Fibroblast of mammary gland (primary cell): ENCODE data around the gene SLCO2A1.

Source experiments
- DNase-seq: peaks from one replicate; pipeline ENCODE4 v3.0.0-alpha.2; 2010; ENCODE audit warnings: low read depth
- H3K4me3 ChIP-seq: 2 replicates; pipeline ENCODE4 v1.5.1; 2011; ENCODE audit warnings: low read depth, mild to moderate bottlenecking, low read length, moderate library complexity; ENCODE audit not compliant: control insufficient read depth
- CTCF ChIP-seq: conservative IDR thresholded peaks from 2 replicates; pipeline ENCODE4 v1.5.1; 2011; ENCODE audit warnings: low read depth, low read length, inconsistent platforms; ENCODE audit not compliant: control insufficient read depth, insufficient read depth

The SLCO2A1 gene

GRCh38 chr3:134040066-134040465 is 10.3 kb upstream of the SLCO2A1 start:
- DNase-seq: no peak
- H3K4me3 ChIP-seq: no peak overlapping the region
- TF ChIP-seq CTCF: no peak

- no peak for DNase-seq
- H3K4me3 ChIP-seq: no peak overlapping the region
- TF ChIP-seq CTCF: peak; percentile 29
Observed at GRCh38 chr3:134039161-134039862, 9.6 kb upstream of the SLCO2A1 start.

GRCh38 chr3:134038716-134039115 is 9.0 kb upstream of the SLCO2A1 start:
- no peak for TF ChIP-seq CTCF
- DNase-seq: no peak
- no peak overlapping the region for H3K4me3 ChIP-seq

- DNase-seq: no peak
- no peak for TF ChIP-seq CTCF
- H3K4me3 ChIP-seq: no peak overlapping the region
Observed at GRCh38 chr3:134038071-134038491, 8.4 kb upstream of the SLCO2A1 start.

- H3K4me3 ChIP-seq: no peak overlapping the region
- no peak for DNase-seq
- no peak for TF ChIP-seq CTCF
Observed at GRCh38 chr3:134037168-134037567, 7.4 kb upstream of the SLCO2A1 start.

GRCh38 chr3:134036291-134036690 is 6.6 kb upstream of the SLCO2A1 start:
- no peak for TF ChIP-seq CTCF
- H3K4me3 ChIP-seq: no peak overlapping the region
- DNase-seq: no peak

- DNase-seq: no peak
- H3K4me3 ChIP-seq: no peak overlapping the region
- TF ChIP-seq CTCF: no peak
Observed at GRCh38 chr3:134035836-134036235, 6.1 kb upstream of the SLCO2A1 start.
